Neural progenitor cell (in vitro differentiated cells): ENCODE measurements around the gene RTN1.

Experiments
- EZH2phosphoT487 ChIP-seq: fragments of 200-600 bp; sonication (generic); IDR thresholded peaks from 2 replicates; pipeline ENCODE4 v1.6.1; 2017; ENCODE audit warnings: antibody characterized with exemption
- TF ChIP-seq, protein P1 (sequence below): fragments of 200-600 bp; sonication (generic); IDR thresholded peaks from 2 replicates; pipeline ENCODE4 v1.5.1; 2017; ENCODE audit warnings: antibody characterized with exemption, mild to moderate bottlenecking

DNA sequence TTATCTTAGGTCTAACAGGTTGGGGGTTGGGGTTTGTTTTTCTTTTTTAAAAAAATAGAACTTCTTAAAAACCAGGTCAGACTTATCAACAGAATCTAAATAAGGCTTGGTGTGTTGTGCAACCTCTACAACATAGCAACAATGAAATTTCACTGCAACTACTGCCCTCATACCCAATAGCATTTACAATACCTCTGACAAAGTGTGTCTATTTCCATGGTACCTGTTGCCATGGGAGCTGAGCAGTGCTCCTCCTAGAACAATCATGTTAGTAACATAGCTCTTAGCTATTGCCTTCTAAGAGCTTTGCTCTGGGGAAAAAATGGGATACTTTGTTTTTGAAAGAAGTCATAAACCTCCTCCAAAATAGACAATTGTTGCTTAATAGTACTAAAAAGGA, 190.7 kb downstream of the RTN1 start:
- TF ChIP-seq, protein P1, sequence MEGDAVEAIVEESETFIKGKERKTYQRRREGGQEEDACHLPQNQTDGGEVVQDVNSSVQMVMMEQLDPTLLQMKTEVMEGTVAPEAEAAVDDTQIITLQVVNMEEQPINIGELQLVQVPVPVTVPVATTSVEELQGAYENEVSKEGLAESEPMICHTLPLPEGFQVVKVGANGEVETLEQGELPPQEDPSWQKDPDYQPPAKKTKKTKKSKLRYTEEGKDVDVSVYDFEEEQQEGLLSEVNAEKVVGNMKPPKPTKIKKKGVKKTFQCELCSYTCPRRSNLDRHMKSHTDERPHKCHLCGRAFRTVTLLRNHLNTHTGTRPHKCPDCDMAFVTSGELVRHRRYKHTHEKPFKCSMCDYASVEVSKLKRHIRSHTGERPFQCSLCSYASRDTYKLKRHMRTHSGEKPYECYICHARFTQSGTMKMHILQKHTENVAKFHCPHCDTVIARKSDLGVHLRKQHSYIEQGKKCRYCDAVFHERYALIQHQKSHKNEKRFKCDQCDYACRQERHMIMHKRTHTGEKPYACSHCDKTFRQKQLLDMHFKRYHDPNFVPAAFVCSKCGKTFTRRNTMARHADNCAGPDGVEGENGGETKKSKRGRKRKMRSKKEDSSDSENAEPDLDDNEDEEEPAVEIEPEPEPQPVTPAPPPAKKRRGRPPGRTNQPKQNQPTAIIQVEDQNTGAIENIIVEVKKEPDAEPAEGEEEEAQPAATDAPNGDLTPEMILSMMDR, result no peak
- TF ChIP-seq EZH2phosphoT487, result no peak
